Measurements from ENCODE around the gene FILIP1L.

- TF ChIP-seq CTCF (IDR thresholded peaks at IDR 0.05), result no peak
- no peak for TF ChIP-seq RXRA (IDR thresholded peaks at IDR 0.05; ENCODE audit: borderline replicate concordance, low read depth)
- TF ChIP-seq REST (IDR thresholded peaks at IDR 0.05; ENCODE audit: low read depth, low read length), result no peak
- no peak for TF ChIP-seq TEAD4 (IDR thresholded peaks at IDR 0.05; ENCODE audit: borderline replicate concordance, insufficient read depth)
- no peak for TF ChIP-seq TAF1 (IDR thresholded peaks at IDR 0.05; ENCODE audit: borderline replicate concordance, low read depth, low read length)
- TF ChIP-seq EZH2phosphoT487 (IDR thresholded peaks at IDR 0.05; ENCODE audit: borderline replicate concordance, low read depth), result no peak
- no peak for TF ChIP-seq PBX3 (IDR thresholded peaks at IDR 0.05)
- no peak for TF ChIP-seq YY1 (IDR thresholded peaks at IDR 0.05; ENCODE audit: low read depth)
- TF ChIP-seq CHD2 (IDR thresholded peaks at IDR 0.05; ENCODE audit: low read length, partially characterized antibody), result no peak
- TF ChIP-seq SMC3 (IDR thresholded peaks at IDR 0.05; ENCODE audit: low read depth, low read length), result no peak
- TF ChIP-seq ELF1 (IDR thresholded peaks at IDR 0.05), result no peak
- no peak for TF ChIP-seq MAX (IDR thresholded peaks at IDR 0.05; ENCODE audit: low read depth)
- no peak for TF ChIP-seq GABPA (IDR thresholded peaks at IDR 0.05; ENCODE audit: low read depth)
These were observed 174.0 kb downstream of the FILIP1L start for GRCh38 chr3:99940350-99940749.

Measured in SK-N-SH (cell line).